Mesothelial cell of epicardium (in vitro differentiated cells): Measurements from ENCODE around the gene ITGBL1. TPM values are rescaled to one million over a fixed set of nuclear protein-coding genes. Genes with fewer than 3 reads are reported as not detected.

Source experiments
- DNase-seq, 2 experiments: peaks; one replicate each; pipeline ENCODE4 v3.0.0; 2021; ENCODE audit warnings: low spot score in 2 of 2; ENCODE audit not compliant: unreplicated experiment in 2 of 2
- H3K27ac Mint-ChIP-seq: 2 replicates; pipeline ENCODE4 v1.8.0; 2021; ENCODE audit warnings: mixed read lengths
- H3K27me3 Mint-ChIP-seq: 2 replicates; pipeline ENCODE4 v1.8.0; 2021; ENCODE audit warnings: low read depth, mixed read lengths
- H3K36me3 Mint-ChIP-seq: 2 replicates; pipeline ENCODE4 v1.8.0; 2021; ENCODE audit warnings: mixed read lengths
- H3K4me1 Mint-ChIP-seq: 2 replicates; pipeline ENCODE4 v1.8.0; 2021; ENCODE audit warnings: mixed read lengths
- H3K4me3 Mint-ChIP-seq: 2 replicates; pipeline ENCODE4 v1.8.0; 2021; ENCODE audit warnings: mild to moderate bottlenecking, moderate library complexity, mixed read lengths
- H3K9me3 Mint-ChIP-seq: 2 replicates; pipeline ENCODE4 v1.8.0; 2021; ENCODE audit warnings: mixed read lengths
- CTCF ChIP-seq: fragments of 200-600 bp; sonication (generic); IDR thresholded peaks from one replicate; pipeline ENCODE4 v1.5.0; 2021; ENCODE audit warnings: antibody characterized with exemption; ENCODE audit not compliant: unreplicated experiment
- total RNA-seq: library from RNA; stranded (reverse); gene quantifications from 3 replicates; pipeline ENCODE4 v1.2.1, GENCODE V29; 2021

The ITGBL1 gene
- total RNA-seq, 1 donor from 2014 or later: 0.07 TPM

DNA sequence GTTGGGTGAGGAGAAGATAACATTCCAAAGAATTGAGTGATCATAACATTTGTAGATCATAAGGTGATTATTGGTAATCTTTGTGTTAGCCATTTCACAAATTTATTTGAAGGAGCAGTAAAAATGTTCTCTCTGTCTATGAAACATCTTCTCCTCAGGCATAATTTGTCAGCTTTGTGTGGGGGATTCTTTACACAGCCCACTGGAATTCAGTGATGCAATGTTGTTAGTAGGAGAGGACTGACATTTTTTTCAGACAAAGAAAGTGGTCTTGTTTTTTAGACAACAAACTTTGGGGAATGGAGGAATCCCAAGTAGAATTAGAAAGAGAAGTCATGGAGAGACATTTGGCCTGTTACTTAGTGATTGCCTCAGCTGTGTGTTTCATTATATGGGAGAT is 100.3 kb downstream of the ITGBL1 start:
- Mint-ChIP-seq H3K9me3 (no peaks in the 10 kb centered on the region), H3K36me3 (no peaks in the 10 kb centered on the region), H3K27me3 (no peaks in the 10 kb centered on the region), H3K27ac (peak overlapping the region; percentile 28), H3K4me3 (no peak overlapping the region), H3K4me1 (peaks cover 14% of the 10 kb centered on the region)
- TF ChIP-seq CTCF: no peak
- DNase-seq: no peak

DNA sequence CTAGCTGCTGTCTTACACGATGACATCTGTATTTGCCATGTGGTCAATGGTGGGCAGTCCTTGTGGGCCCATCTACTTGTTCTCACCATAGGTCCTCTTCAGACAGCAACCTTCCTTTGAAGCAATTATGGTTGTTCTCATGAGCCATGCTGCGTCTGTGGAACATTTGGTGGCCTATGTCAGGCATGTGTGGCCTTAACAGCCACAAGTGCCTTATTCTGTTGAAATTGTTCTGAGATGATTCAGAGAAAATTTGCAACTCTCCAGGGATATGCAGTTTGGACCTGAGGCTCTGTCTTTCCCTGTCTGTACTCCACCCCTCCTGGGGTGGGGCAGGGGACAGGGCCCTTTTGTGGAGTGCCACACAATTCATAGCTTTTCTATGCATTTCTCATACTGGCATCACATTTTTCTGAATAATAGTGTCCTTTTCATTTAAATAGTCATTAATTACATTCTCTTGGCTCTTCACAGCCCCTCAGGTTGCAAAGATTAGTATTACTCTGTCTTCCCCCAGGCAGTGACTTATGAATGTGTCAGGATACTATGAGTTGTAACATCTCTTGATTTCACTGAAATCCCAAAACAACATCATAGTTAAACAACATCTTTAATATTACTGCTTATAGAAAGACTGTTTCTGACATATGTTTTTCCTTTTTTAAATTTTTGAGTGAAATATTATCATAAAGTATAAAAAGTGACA is 102.1 kb downstream of the ITGBL1 start:
- no peak overlapping the region for H3K4me3 Mint-ChIP-seq
- H3K27me3 Mint-ChIP-seq: no peaks in the 10 kb centered on the region
- no peaks in the 10 kb centered on the region for H3K9me3 Mint-ChIP-seq
- no peaks in the 10 kb centered on the region for H3K36me3 Mint-ChIP-seq
- no peak for DNase-seq
- TF ChIP-seq CTCF: no peak
- H3K27ac Mint-ChIP-seq: peak overlapping the region; percentile 15
- H3K4me1 Mint-ChIP-seq: peaks cover 14% of the 10 kb centered on the region

- TF ChIP-seq CTCF: no peak
- DNase-seq: no peak
- no peak overlapping the region for H3K27ac Mint-ChIP-seq
- H3K36me3 Mint-ChIP-seq: no peaks in the 10 kb centered on the region
- no peaks in the 10 kb centered on the region for H3K27me3 Mint-ChIP-seq
- peaks cover 12% of the 10 kb centered on the region for H3K4me1 Mint-ChIP-seq
- no peak overlapping the region for H3K4me3 Mint-ChIP-seq
- peaks cover under 1% of the 10 kb centered on the region for H3K9me3 Mint-ChIP-seq
These were observed 103.1 kb downstream of the ITGBL1 start for GRCh38 chr13:101555610-101556009.

- peaks cover 8% of the 10 kb centered on the region for H3K4me1 Mint-ChIP-seq
These were observed 104.2 kb downstream of the ITGBL1 start for GRCh38 chr13:101556676-101557123.

DNA sequence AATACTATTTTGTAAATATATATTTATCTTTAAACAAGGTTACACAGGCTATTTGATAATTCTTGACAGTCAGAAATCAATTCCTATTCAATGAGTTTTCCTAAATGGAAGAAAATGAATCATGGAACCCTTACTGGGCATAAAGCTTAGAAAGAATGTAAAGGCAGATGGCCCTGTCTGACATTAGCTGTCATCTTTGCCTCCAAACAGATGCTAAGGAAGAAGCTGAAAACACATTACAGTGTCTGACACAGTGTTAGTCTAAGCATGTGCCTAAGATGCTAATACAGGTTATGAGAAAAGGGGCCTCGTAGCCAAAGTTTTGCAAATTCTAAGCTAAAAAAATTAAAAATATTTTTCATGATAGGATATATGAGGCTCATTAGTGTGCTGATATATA is 112.8 kb downstream of the ITGBL1 start:
- TF ChIP-seq CTCF: no peak
- H3K36me3 Mint-ChIP-seq: no peaks in the 10 kb centered on the region
- H3K9me3 Mint-ChIP-seq: peaks cover 15% of the 10 kb centered on the region
- H3K27ac Mint-ChIP-seq: no peak overlapping the region
- DNase-seq: no peak
- no peaks in the 10 kb centered on the region for H3K27me3 Mint-ChIP-seq
- H3K4me1 Mint-ChIP-seq: no peaks in the 10 kb centered on the region
- no peak overlapping the region for H3K4me3 Mint-ChIP-seq

More at GRCh38 chr13:101556676-101557123, 104.2 kb downstream of the ITGBL1 start:
- H3K9me3 Mint-ChIP-seq: peaks cover 9% of the 10 kb centered on the region
- no peaks in the 10 kb centered on the region for H3K27me3 Mint-ChIP-seq
- TF ChIP-seq CTCF: no peak
- H3K4me3 Mint-ChIP-seq: no peak overlapping the region
- H3K27ac Mint-ChIP-seq: no peak overlapping the region
- DNase-seq: no peak
- H3K36me3 Mint-ChIP-seq: no peaks in the 10 kb centered on the region
